GM15510 (cell line): Measurements from ENCODE around the gene ZNF568.

Experiments used
- POLR2A ChIP-seq: IDR thresholded peaks from 3 replicates; pipeline ENCODE4 v1.6.1; 2011; ENCODE audit warnings: borderline replicate concordance; ENCODE audit not compliant: insufficient read length; ENCODE audit errors: extremely low read depth

ZNF568 gene

GRCh38 chr19:36973021-36973843, 57.1 kb downstream of the ZNF568 start:
- TF ChIP-seq POLR2A: no peak

- no peak for TF ChIP-seq POLR2A
Measured at GRCh38 chr19:36973844-36974195, 57.7 kb downstream of the ZNF568 start.

- no peak for TF ChIP-seq POLR2A
Measured at GRCh38 chr19:36986131-36986530, 70.0 kb downstream of the ZNF568 start.

- no peak for TF ChIP-seq POLR2A
Measured at GRCh38 chr19:36986601-36987000, 70.5 kb downstream of the ZNF568 start.

- TF ChIP-seq POLR2A: no peak
Measured at GRCh38 chr19:36987091-36987490, 71.0 kb downstream of the ZNF568 start.

- no peak for TF ChIP-seq POLR2A
Measured at GRCh38 chr19:36997152-36997842, 81.2 kb downstream of the ZNF568 start.

- no peak for TF ChIP-seq POLR2A
Measured at GRCh38 chr19:36997843-36998235, 81.7 kb downstream of the ZNF568 start.

- no peak for TF ChIP-seq POLR2A
Measured at GRCh38 chr19:36999313-36999712, 83.2 kb downstream of the ZNF568 start.

- no peak for TF ChIP-seq POLR2A
Measured at GRCh38 chr19:37007587-37008220, 91.6 kb downstream of the ZNF568 start.

GRCh38 chr19:37009871-37010270, 93.7 kb downstream of the ZNF568 start:
- no peak for TF ChIP-seq POLR2A

GRCh38 chr19:37012093-37012745, 96.1 kb downstream of the ZNF568 start:
- no peak for TF ChIP-seq POLR2A

- TF ChIP-seq POLR2A: no peak
Measured at GRCh38 chr19:37014456-37014855, 98.3 kb downstream of the ZNF568 start.

- no peak for TF ChIP-seq POLR2A
Measured at GRCh38 chr19:37045140-37045539, 129.0 kb downstream of the ZNF568 start.
